WTC11 (cell line): Measurements from ENCODE around the gene PRB3.

Source experiments
- ATF1 ChIP-seq: sonication (generic); formaldehyde crosslinking; IDR thresholded peaks from 2 replicates; pipeline ENCODE4 v1.8.1; 2023; ENCODE audit warnings: mild to moderate bottlenecking, moderate library complexity, missing genetic modification reagents
- CDX4 ChIP-seq: fragments of 250-450 bp; sonication (Bioruptor Pico); IDR thresholded peaks from 2 replicates; pipeline ENCODE4 v1.9.0; 2021; ENCODE audit warnings: moderate library complexity, mild to moderate bottlenecking, inconsistent platforms, borderline replicate concordance
- CTCF ChIP-seq: fragments of 200-600 bp; IDR thresholded peaks from 2 replicates; pipeline ENCODE4 v1.8.0; 2022; ENCODE audit warnings: antibody characterized with exemption
- MLX ChIP-seq: sonication (generic); formaldehyde crosslinking; IDR thresholded peaks from 2 replicates; pipeline ENCODE4 v1.8.1; 2023; ENCODE audit warnings: mild to moderate bottlenecking, missing genetic modification reagents, moderate library complexity
- MXD4 ChIP-seq: fragments of 250-450 bp; sonication (Bioruptor Pico); IDR thresholded peaks from 2 replicates; pipeline ENCODE4 v1.8.0; 2021; ENCODE audit warnings: mild to moderate bottlenecking, moderate library complexity, borderline replicate concordance
- ZBTB21 ChIP-seq: sonication (generic); formaldehyde crosslinking; IDR thresholded peaks from 2 replicates; pipeline ENCODE4 v1.8.1; 2023; ENCODE audit warnings: mild to moderate bottlenecking, missing genetic modification reagents, borderline replicate concordance

- TF ChIP-seq CTCF (no peak), ZBTB21 (CRISPR knock-in tag) (no peak), MXD4 (CRISPR knock-in tag) (no peak), MLX (CRISPR knock-in tag) (no peak), CDX4 (CRISPR knock-in tag) (no peak), ATF1 (no peak)
Measured at GRCh38 chr12:11233532-11233931, 36.0 kb downstream of the PRB3 start.
